NCI-H2107 (cell line): ENCODE data around the gene CLDN7.

Experiments
- DNase-seq: peaks from one replicate; lab custom pipeline; 2025; lab: John Stamatoyannopoulos, UW

The CLDN7 gene

GRCh38 chr17:7219229-7219811 is 43.0 kb downstream of the CLDN7 start:
- no peak for DNase-seq

GRCh38 chr17:7218758-7219157 is 43.5 kb downstream of the CLDN7 start:
- no peak for DNase-seq

DNA sequence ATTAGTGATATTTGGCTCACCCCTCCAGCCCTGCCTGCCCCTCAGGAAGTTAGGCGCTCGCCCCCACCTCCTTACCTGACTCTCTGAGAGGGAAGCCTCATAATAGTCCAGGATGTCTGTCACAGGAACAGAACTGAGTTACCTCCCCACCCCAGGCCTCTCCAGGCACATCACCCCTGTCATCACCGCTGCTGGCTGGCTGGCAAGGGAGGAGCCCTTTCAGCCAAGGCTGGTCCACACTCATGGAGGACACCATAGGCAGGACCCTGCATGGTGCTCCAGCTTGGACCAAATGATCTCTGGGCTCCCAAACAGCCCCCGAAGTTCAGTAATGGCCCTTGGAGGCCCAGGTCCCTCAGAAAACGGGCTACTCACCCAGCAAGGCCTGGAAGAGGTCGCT is 44.1 kb downstream of the CLDN7 start:
- DNase-seq, result no peak

GRCh38 chr17:7217113-7217987 is 44.9 kb downstream of the CLDN7 start:
- no peak for DNase-seq

DNA sequence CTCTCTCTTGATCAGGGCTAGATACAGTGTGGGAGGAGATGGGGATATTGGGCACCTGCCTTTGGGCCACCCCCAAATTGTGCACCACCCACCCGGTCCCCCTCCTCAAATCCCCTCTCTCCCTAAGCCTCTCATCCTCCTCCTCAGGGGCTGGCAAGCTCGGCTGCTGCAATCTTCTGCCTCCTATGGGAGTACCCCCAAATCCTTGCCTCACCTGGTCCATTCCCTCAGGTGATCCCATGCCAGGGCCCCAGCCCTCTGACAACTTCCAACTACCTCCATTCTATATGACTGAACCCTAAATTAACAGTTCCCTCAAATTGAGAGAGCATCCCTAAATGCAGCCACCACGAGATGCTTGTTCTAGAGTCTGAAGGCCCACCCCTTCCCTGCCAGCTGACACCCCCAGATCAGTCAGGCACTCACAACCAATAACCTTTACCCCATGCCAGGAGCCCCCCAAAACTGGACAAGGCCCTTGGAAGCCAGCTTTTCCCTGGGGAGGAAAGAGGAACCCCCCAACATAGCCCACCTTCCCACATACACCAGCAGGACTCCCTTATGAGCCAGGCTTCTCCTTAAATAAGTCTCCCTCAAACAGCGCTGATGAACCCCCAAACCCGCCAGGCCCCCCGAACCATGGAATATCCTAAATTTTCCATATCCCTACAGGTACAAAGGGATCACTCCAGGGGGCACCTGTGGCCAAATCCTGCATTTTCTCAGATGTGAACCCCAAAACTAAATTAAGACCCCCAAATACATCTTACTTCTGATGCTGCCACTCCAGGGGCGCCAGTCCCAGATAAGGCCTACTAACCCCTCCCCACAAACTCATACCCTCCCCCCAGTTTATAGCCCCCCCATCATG is 45.8 kb downstream of the CLDN7 start:
- DNase-seq, result no peak

- no peak for DNase-seq
These were observed 46.6 kb downstream of the CLDN7 start for GRCh38 chr17:7215652-7216180.

- no peak for DNase-seq
These were observed 47.1 kb downstream of the CLDN7 start for GRCh38 chr17:7215136-7215638.

DNA sequence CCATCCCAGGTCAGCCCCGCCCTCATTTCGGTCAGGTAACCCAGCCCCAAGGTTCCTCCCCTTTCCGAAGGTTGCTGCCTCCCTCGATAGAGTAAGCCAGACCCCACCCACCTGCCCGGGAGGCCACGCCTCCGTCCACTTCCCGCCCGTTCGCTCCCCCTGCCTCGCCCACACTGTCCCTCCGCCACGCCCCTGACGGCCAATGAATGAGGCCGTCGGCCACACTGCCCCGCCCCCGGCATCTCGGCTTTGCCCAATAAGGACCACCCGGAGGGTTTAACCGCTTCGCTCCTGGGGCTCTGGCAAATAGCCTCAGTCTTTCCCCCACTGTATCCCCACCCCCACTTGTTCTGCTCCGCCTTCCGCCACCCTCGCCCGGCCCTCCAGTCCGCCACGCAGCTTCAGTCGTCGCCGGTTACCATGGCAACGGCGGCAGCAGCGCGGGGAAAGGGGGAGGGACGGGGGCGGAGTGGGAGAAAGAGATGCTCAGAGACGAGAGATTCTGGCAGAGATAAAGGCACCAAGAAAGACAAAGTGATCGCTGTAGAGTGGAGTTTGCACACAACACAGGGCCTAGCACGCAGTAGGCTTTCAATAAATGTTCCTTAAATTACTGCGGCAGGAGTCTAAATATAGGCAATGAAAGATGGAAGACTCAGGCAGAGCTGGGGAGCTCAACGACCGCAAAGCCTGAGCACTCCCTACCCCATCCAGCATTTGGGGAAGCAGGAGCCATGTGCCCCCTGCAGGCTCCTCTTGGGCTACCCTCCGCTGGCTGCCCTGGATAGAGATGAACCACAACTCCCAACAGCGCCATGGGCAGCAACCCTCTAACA is 47.8 kb downstream of the CLDN7 start:
- DNase-seq, result peak; percentile 81

- DNase-seq, result peak; percentile 25
These were observed 48.4 kb downstream of the CLDN7 start for GRCh38 chr17:7213895-7214299.

DNA sequence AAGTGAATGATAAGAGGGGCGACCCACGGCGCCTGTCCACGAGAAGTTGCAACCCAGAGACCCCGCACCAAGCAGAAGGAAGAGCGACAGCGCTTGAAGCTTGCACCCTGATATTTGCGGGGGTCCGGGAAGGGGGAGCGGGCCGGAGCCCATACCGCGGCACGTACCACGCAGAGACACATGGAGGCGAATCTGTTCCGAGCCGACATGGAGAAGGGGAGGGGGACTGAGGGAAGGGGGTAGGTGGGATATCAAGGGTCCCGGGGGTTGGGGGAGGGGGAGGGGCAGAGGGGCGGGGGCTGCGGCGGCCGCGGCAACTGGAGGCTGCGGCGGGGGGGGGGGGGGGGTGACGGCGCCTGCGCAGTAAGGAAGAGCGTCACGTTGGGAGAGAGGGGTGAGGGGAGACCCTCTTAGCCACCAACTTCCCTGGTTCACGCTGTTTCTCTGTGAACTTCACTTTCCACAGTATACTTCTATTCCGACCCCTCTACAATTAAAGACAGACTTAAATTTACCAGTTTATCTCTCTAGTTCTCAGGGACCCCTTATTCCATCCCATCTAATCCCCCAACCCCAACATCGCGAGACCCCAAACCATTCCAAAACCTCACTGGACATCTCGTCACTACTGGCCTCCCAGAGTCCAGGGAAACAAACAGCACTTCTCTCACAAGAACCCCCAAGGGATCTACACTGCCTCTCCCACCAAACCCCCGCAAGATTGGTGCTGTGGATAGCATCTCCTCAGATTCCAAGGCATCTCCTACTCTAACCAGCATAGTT is 50.6 kb downstream of the CLDN7 start:
- no peak for DNase-seq
